CD4-positive, alpha-beta T cell (primary cell): ENCODE results near the gene DTNB. TPM values are rescaled to one million over a fixed set of nuclear protein-coding genes. Genes with fewer than 3 reads are reported as not detected.

ENCODE experiments used
- ATAC-seq: fragments of 200-7000 bp; cut with Tn5 transposase; one replicate; pipeline ENCODE4 v1.10.0; 2022; ENCODE audit warnings: mild to moderate bottlenecking; ENCODE audit not compliant: poor library complexity
- CTCF ChIA-PET: fragments of 350-600 bp; sonication (Branson Sonifier 250); formaldehyde crosslinking; loops from one replicate; lab custom pipeline; 2021; ENCODE audit warnings: antibody characterized with exemption, inconsistent platforms; lab: Charles Lee
- POLR2A ChIA-PET: fragments of 350-600 bp; sonication (Branson Sonifier 250); formaldehyde crosslinking; loops from one replicate; lab custom pipeline; 2021; ENCODE audit warnings: antibody characterized with exemption, inconsistent platforms; lab: Charles Lee
- DNase-seq, 14 experiments: peaks; one replicate each; pipeline ENCODE4 v3.0.0-alpha.2; 2013 to 2020; ENCODE audit warnings: mixed read lengths in 2 of 14
- H3K27ac ChIP-seq, 2 donors: one replicate each; pipeline versions ENCODE4 v1.5.1 to v1.7.0; 2013; ENCODE audit warnings: low read length in 2 of 2, low read depth in 1 of 2, mild to moderate bottlenecking in 1 of 2
- H3K27me3 ChIP-seq, 2 experiments: 1 replicate in 1 of 2; 2 replicates in 1 of 2; pipeline versions ENCODE4 v1.6.1 to v1.7.0; 2013; ENCODE audit warnings: low read length in 2 of 2, control low read depth in 1 of 2, mild to moderate bottlenecking in 1 of 2, moderate library complexity in 1 of 2; ENCODE audit not compliant: insufficient read depth in 2 of 2, control insufficient read depth in 1 of 2
- H3K36me3 ChIP-seq: one replicate; pipeline ENCODE4 v1.6.1; 2013; ENCODE audit warnings: low read length, control low read depth; ENCODE audit not compliant: insufficient read depth
- H3K4me1 ChIP-seq: one replicate; pipeline ENCODE4 v1.6.1; 2013; ENCODE audit warnings: low read length, control low read depth; ENCODE audit not compliant: insufficient read depth
- H3K4me3 ChIP-seq: one replicate; pipeline ENCODE4 v1.5.1; 2013; ENCODE audit warnings: mild to moderate bottlenecking, low read length, moderate library complexity
- H3K9me3 ChIP-seq, 2 experiments: 1 replicate in 1 of 2; 2 replicates in 1 of 2; pipeline versions ENCODE4 v1.6.1 to v1.7.0; 2013; ENCODE audit warnings: low read length in 2 of 2, mild to moderate bottlenecking in 2 of 2, control low read depth in 1 of 2, moderate library complexity in 1 of 2; ENCODE audit not compliant: control insufficient read depth in 1 of 2, insufficient read depth in 1 of 2
- H3K27ac Mint-ChIP-seq: one replicate; pipeline ENCODE4 v1.8.0; 2020; ENCODE audit warnings: mixed read lengths
- H3K27me3 Mint-ChIP-seq: one replicate; pipeline ENCODE4 v1.8.0; 2021; ENCODE audit warnings: mixed read lengths
- H3K36me3 Mint-ChIP-seq: one replicate; pipeline ENCODE4 v1.8.0; 2021; ENCODE audit warnings: low read depth, mixed read lengths
- H3K4me1 Mint-ChIP-seq: one replicate; pipeline ENCODE4 v1.8.0; 2021; ENCODE audit warnings: low read depth, mixed read lengths
- H3K4me3 Mint-ChIP-seq: one replicate; pipeline ENCODE4 v1.8.0; 2020; ENCODE audit warnings: mild to moderate bottlenecking, mixed read lengths
- H3K9me3 Mint-ChIP-seq: one replicate; pipeline ENCODE4 v1.8.0; 2020; ENCODE audit warnings: mixed read lengths
- CTCF ChIP-seq: fragments of 200-600 bp; IDR thresholded peaks from one replicate; pipeline ENCODE4 v1.8.0; 2022; ENCODE audit warnings: antibody characterized with exemption, mild to moderate bottlenecking
- intact Hi-C, 2 experiments: fragments of 100-400 bp; cut with DNase I in 1 of 2; cut with micrococcal nuclease in 1 of 2; formaldehyde crosslinking; loops; one replicate each; pipeline versions ENCODE4 v1.15.1 to v1.9.0; 2023 to 2025; cut with DNase I, micrococcal nuclease
- total RNA-seq, 174 experiments: library from RNA in 2 of 174; stranded (reverse) in 2 of 174; gene quantifications; one replicate each; pipeline ENCODE4 v1.2.3 and lab custom pipeline; 2021 to 2026

Gene DTNB
- total RNA-seq, 2 experiments from 2014 or later = 30.1 to 33.6 TPM

- Histone ChIP-seq H3K4me1 (no peaks in the 10 kb centered on the region), H3K9me3 (no peaks in the 10 kb centered on the region), H3K4me3 (no peak overlapping the region), H3K27me3 (no peaks in the 10 kb centered on the region), H3K27ac (no peak overlapping the region), H3K36me3 (no peaks in the 10 kb centered on the region)
- Mint-ChIP-seq H3K36me3 (no peaks in the 10 kb centered on the region), H3K27ac (no peak overlapping the region), H3K4me3 (no peak overlapping the region), H3K27me3 (no peaks in the 10 kb centered on the region), H3K9me3 (no peaks in the 10 kb centered on the region), H3K4me1 (no peaks in the 10 kb centered on the region)
- intact Hi-C loops = no loop called here
- ChIA-PET POLR2A (no interaction called here), CTCF (no interaction called here)
- TF ChIP-seq CTCF = no peak
- ATAC-seq (no peak), DNase-seq (no peak)
Observed at GRCh38 chr2:25512707-25513106, 160.7 kb downstream of the DTNB start.

GRCh38 chr2:25506226-25506625 is 167.2 kb downstream of the DTNB start:
- CTCF ChIA-PET = no interaction called here
- no peaks in the 10 kb centered on the region for H3K4me1 ChIP-seq

GRCh38 chr2:25505622-25506021 is 167.8 kb downstream of the DTNB start:
- H3K27me3 Mint-ChIP-seq = no peaks in the 10 kb centered on the region
- DNase-seq (no peak), ATAC-seq (no peak)
- Histone ChIP-seq H3K9me3 (no peaks in the 10 kb centered on the region), H3K27me3 (no peaks in the 10 kb centered on the region), H3K4me3 (no peak overlapping the region), H3K27ac (no peak overlapping the region), H3K36me3 (no peaks in the 10 kb centered on the region), H3K4me1 (no peaks in the 10 kb centered on the region)
- no peak overlapping the region for H3K27ac Mint-ChIP-seq
- no peaks in the 10 kb centered on the region for H3K4me1 Mint-ChIP-seq
- POLR2A ChIA-PET = no interaction called here
- CTCF ChIA-PET = interaction anchor here (1.5 kb wide), 1 partner anchor 144 kb away, joined by 3 read pairs; no protein-coding TSS in a partner anchor
- no peaks in the 10 kb centered on the region for H3K36me3 Mint-ChIP-seq
- TF ChIP-seq CTCF = no peak
- intact Hi-C loops = no loop called here
- no peak overlapping the region for H3K4me3 Mint-ChIP-seq
- no peaks in the 10 kb centered on the region for H3K9me3 Mint-ChIP-seq

More at GRCh38 chr2:25506226-25506625, 167.2 kb downstream of the DTNB start:
- Mint-ChIP-seq H3K36me3 (no peaks in the 10 kb centered on the region), H3K9me3 (no peaks in the 10 kb centered on the region), H3K4me1 (no peaks in the 10 kb centered on the region), H3K4me3 (no peak overlapping the region), H3K27me3 (no peaks in the 10 kb centered on the region), H3K27ac (no peak overlapping the region)
- H3K27ac ChIP-seq = no peak overlapping the region
- no peaks in the 10 kb centered on the region for H3K27me3 ChIP-seq
- no peak overlapping the region for H3K4me3 ChIP-seq
- DNase-seq (no peak), ATAC-seq (no peak)
- H3K36me3 ChIP-seq = no peaks in the 10 kb centered on the region
- no peaks in the 10 kb centered on the region for H3K9me3 ChIP-seq
- no peak for TF ChIP-seq CTCF
- intact Hi-C loops = no loop called here
- POLR2A ChIA-PET = no interaction called here
